PFSK-1 (cell line): ENCODE measurements around the gene PTPRN2.

ENCODE experiments used
- FOXP2 ChIP-seq: optimal IDR thresholded peaks from 2 replicates; pipeline ENCODE3; 2011; ENCODE audit warnings: borderline replicate concordance, control low read depth, inconsistent platforms; ENCODE audit not compliant: insufficient read depth; ENCODE audit errors: extremely low read length, extremely low read depth
- POLR2AphosphoS5 ChIP-seq: IDR thresholded peaks from 2 replicates; pipeline ENCODE4 v1.6.1; 2012; ENCODE audit warnings: low read depth, mild to moderate bottlenecking, control low read depth, low read length, moderate library complexity
- REST ChIP-seq, 2 experiments: IDR thresholded peaks; 2 replicates each; pipeline versions ENCODE4 v1.6.1 to v1.8.0; 2011 to 2012; ENCODE audit warnings: low read depth in 2 of 2, low read length in 2 of 2, control low read depth in 1 of 2, inconsistent platforms in 1 of 2, mild to moderate bottlenecking in 1 of 2, moderate library complexity in 1 of 2; ENCODE audit not compliant: insufficient read depth in 1 of 2
- SIN3A ChIP-seq: IDR thresholded peaks from 2 replicates; pipeline ENCODE4 v1.6.1; 2012; ENCODE audit warnings: mild to moderate bottlenecking, low read length, moderate library complexity, borderline replicate concordance; ENCODE audit not compliant: insufficient read depth
- TAF1 ChIP-seq: IDR thresholded peaks from 2 replicates; pipeline ENCODE4 v1.6.1; 2012; ENCODE audit warnings: low read length, control low read depth, borderline replicate concordance; ENCODE audit not compliant: insufficient read depth

Gene PTPRN2

DNA sequence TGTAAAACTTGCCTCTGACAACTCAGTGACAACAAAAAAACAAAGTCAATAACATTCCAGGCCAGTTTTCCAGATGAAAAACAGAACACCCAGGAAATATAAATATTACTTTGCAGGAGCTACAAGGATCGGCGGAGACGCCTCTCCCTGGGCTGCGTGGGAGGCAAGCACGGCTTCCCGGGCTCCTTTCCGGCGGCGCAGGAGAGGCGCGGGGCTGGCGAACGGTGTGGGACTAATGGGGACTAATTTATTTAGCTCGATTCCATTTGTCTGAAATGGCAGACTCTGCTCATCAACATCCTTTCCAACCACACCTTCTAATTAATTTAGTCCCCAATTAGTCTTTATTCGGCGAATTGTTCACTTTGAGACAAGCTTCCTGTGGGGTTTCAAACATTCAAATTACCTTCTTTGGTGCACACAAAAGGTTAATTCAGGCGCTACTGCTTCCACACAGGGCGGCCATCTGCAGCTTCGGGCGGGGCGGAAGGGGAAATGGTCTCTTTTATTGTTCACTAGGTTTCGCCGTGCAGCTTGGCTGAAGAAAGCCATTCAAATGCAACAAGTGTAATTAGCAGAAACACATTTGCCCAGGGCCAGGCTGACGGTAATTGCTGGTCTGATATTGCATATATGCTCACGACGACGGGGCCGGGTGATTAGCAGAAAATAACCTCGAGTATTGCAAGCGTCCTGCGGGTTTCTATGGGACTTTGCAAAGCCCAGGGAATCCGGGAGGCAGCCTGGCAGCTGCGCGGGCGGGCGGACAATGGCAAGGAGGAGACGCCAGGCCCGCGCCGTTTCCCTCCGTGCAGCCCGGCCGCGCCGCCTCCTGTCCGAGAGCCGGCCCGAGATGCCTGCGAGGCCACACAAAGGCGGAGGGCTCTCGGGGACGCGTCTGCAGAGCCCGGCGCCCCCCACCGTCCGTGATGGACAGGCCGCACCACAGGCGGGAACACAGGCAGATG is 270.1 kb downstream of the PTPRN2 start:
- TF ChIP-seq FOXP2 (no peak), SIN3A (no peak), POLR2AphosphoS5 (no peak)

DNA sequence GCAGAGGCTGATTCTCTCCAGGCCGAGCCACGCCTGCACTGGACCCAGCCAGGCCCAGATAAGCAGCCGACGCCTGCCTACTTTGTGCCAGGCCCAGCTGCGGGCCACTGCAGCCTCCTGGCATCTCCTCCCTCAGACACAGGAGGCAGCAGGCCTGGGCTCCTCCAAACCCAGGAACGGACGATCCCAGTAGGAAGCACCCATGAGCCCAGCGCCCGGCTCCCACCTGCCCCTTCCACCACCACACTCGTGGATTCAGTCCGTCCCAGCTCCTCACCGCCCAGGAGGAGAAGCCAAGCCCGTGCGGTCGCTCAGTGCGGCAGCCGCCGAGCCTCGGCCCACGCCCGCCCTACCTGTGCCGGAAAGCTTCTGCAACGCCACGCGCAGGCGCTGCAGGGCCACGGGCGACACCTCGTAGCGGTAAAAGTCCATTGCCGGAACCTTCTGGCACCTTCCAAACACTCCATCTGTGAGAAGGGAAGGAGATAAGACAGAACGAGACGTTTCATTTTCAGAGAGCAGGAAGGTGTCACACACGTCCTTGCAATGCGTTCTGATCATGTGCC is 271.1 kb downstream of the PTPRN2 start:
- TF ChIP-seq POLR2AphosphoS5 (no peak), FOXP2 (no peak), REST (IDR thresholded peaks at IDR 0.05; ENCODE audit: insufficient read depth in 1 of 2, low read depth in 2 of 2, low read length in 2 of 2) (no peak), TAF1 (no peak), SIN3A (no peak)

DNA sequence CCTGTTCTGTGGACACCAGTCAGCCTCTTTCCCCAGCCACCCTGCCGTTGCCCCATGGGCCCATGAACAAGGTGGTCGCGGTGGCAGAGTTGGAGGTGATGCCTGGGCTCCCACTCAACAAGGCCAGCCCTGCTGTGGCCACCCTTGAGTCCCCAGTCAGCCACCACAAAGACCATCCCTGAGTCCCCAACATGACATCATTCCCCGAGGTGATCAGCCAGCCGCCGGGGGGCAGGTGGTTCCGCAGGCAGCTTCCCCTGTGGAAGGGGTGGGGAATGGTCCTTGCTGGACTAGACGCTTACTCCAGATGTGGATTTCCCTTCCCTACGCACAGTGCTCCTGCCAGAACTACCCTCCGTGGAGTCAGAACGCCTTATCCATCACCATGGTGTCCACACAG is 271.7 kb downstream of the PTPRN2 start:
- TF ChIP-seq FOXP2 (no peak), TAF1 (no peak), SIN3A (no peak), POLR2AphosphoS5 (no peak), REST (IDR thresholded peaks at IDR 0.05; ENCODE audit: insufficient read depth in 1 of 2, low read depth in 2 of 2, low read length in 2 of 2) (no peak)

- TF ChIP-seq POLR2AphosphoS5 (no peak), FOXP2 (no peak), TAF1 (no peak), SIN3A (no peak)
These were observed 272.3 kb downstream of the PTPRN2 start for GRCh38 chr7:158315326-158315725.

GRCh38 chr7:158314394-158314793 is 273.2 kb downstream of the PTPRN2 start:
- TF ChIP-seq POLR2AphosphoS5, result no peak
- no peak for TF ChIP-seq SIN3A
- TF ChIP-seq REST (IDR thresholded peaks at IDR 0.05; ENCODE audit: insufficient read depth in 1 of 2, low read depth in 2 of 2, low read length in 2 of 2), result no peak
- no peak for TF ChIP-seq FOXP2
- TF ChIP-seq TAF1, result no peak

- TF ChIP-seq FOXP2 (no peak), TAF1 (no peak), POLR2AphosphoS5 (no peak), SIN3A (no peak), REST (IDR thresholded peaks at IDR 0.05; ENCODE audit: insufficient read depth in 1 of 2, low read depth in 2 of 2, low read length in 2 of 2) (no peak)
These were observed 273.7 kb downstream of the PTPRN2 start for GRCh38 chr7:158313931-158314330.
